GOT3 (cell line): ENCODE measurements around the gene ADGRF1.
"Not testable (repeated sequence)": the region's sequence is repeated elsewhere in the genome, so short reads cannot be mapped to it uniquely, and the experiment has no call there.

Experiments used
- DNase-seq: peaks from one replicate; lab custom pipeline; 2025; ENCODE audit warnings: mixed read lengths; lab: John Stamatoyannopoulos, UW

ADGRF1 gene

GRCh38 chr6:47042275-47042791 lies at the start of gene ADGRF1:
TSS of gene ADGRF1 (minus strand) at chr6:47042332. CDS start at chr6:47029061, 13,271 bp downstream.
- DNase-seq, result no peak

GRCh38 chr6:47090881-47091280 lies 48.7 kb upstream of the ADGRF1 start:
- DNase-seq, result no peak

- not testable (repeated sequence) for DNase-seq
These were observed 47.3 kb upstream of the ADGRF1 start for GRCh38 chr6:47089473-47089872.

GRCh38 chr6:47086051-47086770 lies 44.1 kb upstream of the ADGRF1 start:
- no peak for DNase-seq

GRCh38 chr6:47084610-47085009 lies 42.5 kb upstream of the ADGRF1 start:
- no peak for DNase-seq

- DNase-seq, result no peak
These were observed 41.5 kb upstream of the ADGRF1 start for GRCh38 chr6:47083586-47084047.

GRCh38 chr6:47080083-47080596 lies 38.0 kb upstream of the ADGRF1 start:
- DNase-seq, result no peak

GRCh38 chr6:47079638-47080037 lies 37.5 kb upstream of the ADGRF1 start:
- DNase-seq, result no peak

- no peak for DNase-seq
These were observed 36.9 kb upstream of the ADGRF1 start for GRCh38 chr6:47078991-47079390.

- DNase-seq, result no peak
These were observed 34.6 kb upstream of the ADGRF1 start for GRCh38 chr6:47076422-47077344.

- no peak for DNase-seq
These were observed 33.7 kb upstream of the ADGRF1 start for GRCh38 chr6:47075741-47076421.

- DNase-seq, result no peak
These were observed 33.0 kb upstream of the ADGRF1 start for GRCh38 chr6:47075168-47075567.

GRCh38 chr6:47073125-47074110 lies 31.3 kb upstream of the ADGRF1 start:
- no peak for DNase-seq

GRCh38 chr6:47072667-47073066 lies 30.5 kb upstream of the ADGRF1 start:
- no peak for DNase-seq

GRCh38 chr6:47071681-47072080 lies 29.5 kb upstream of the ADGRF1 start:
- no peak for DNase-seq

GRCh38 chr6:47070461-47070860 lies 28.3 kb upstream of the ADGRF1 start:
- DNase-seq, result no peak

GRCh38 chr6:47069156-47069555 lies 27.0 kb upstream of the ADGRF1 start:
- no peak for DNase-seq

GRCh38 chr6:47066418-47066817 lies 24.3 kb upstream of the ADGRF1 start:
- no peak for DNase-seq

- no peak for DNase-seq
These were observed 22.1 kb upstream of the ADGRF1 start for GRCh38 chr6:47064274-47064673.

- DNase-seq, result no peak
These were observed 20.2 kb upstream of the ADGRF1 start for GRCh38 chr6:47062346-47062745.
